Activated naive CD4-positive, alpha-beta T cell treated with anti-CD3 and anti-CD28 coated beads for 36 hours (primary cell): Measurements from ENCODE around the gene DNTT. TPM values are rescaled to one million over a fixed set of nuclear protein-coding genes. Genes with fewer than 3 reads are reported as not detected.

Source experiments
- CTCF ChIA-PET: fragments of 350-600 bp; sonication (Branson Sonifier 250); formaldehyde crosslinking; loops from one replicate; lab custom pipeline; 2021; ENCODE audit warnings: antibody characterized with exemption; lab: Charles Lee
- DNase-seq: peaks from one replicate; pipeline ENCODE4 v3.0.0-alpha.2; 2020
- H3K27ac Mint-ChIP-seq: one replicate; pipeline ENCODE4 v1.8.0; 2021; ENCODE audit warnings: mild to moderate bottlenecking, mixed read lengths
- H3K27me3 Mint-ChIP-seq: one replicate; pipeline ENCODE4 v1.8.0; 2021; ENCODE audit warnings: low read depth, mixed read lengths
- H3K36me3 Mint-ChIP-seq: one replicate; pipeline ENCODE4 v1.8.0; 2021; ENCODE audit warnings: low read depth, mixed read lengths
- H3K4me1 Mint-ChIP-seq: one replicate; pipeline ENCODE4 v1.8.0; 2021; ENCODE audit warnings: low read depth, mixed read lengths
- H3K4me3 Mint-ChIP-seq: one replicate; pipeline ENCODE4 v1.8.0; 2021; ENCODE audit warnings: mild to moderate bottlenecking, moderate library complexity, mixed read lengths
- H3K9me3 Mint-ChIP-seq: one replicate; pipeline ENCODE4 v1.8.0; 2021; ENCODE audit warnings: mixed read lengths
- intact Hi-C: fragments of 100-400 bp; cut with micrococcal nuclease; formaldehyde crosslinking; loops from one replicate; pipeline ENCODE4 v1.15.1; 2023
- total RNA-seq, 2 experiments: library from RNA; stranded (reverse); gene quantifications; one replicate each; pipeline ENCODE4 v1.2.3, GENCODE V29; 2021

The DNTT gene
- total RNA-seq, 2 experiments from 2014 or later = 0.10 TPM; not detected in 1

- no peaks in the 10 kb centered on the region for H3K36me3 Mint-ChIP-seq
- no peak overlapping the region for H3K27ac Mint-ChIP-seq
- DNase-seq = no peak
- no peaks in the 10 kb centered on the region for H3K4me1 Mint-ChIP-seq
- CTCF ChIA-PET = interaction anchor here (1.1 to 1.6 kb wide), 4 partner anchors 14 to 91 kb away, joined by 3 to 9 read pairs (median 8); no protein-coding TSS in a partner anchor
- H3K9me3 Mint-ChIP-seq = no peaks in the 10 kb centered on the region
- peaks cover 12% of the 10 kb centered on the region for H3K27me3 Mint-ChIP-seq
- intact Hi-C loops = no loop called here
- no peak overlapping the region for H3K4me3 Mint-ChIP-seq
Observed at GRCh38 chr10:96319754-96320474, 15.7 kb downstream of the DNTT start.

GRCh38 chr10:96321822-96322221, 17.6 kb downstream of the DNTT start:
- CTCF ChIA-PET = interaction anchor here (1.6 to 2.2 kb wide), 2 partner anchors 13 to 92 kb away, joined by 7 to 11 read pairs; no protein-coding TSS in a partner anchor
- peak; percentile 18 for DNase-seq
- no peaks in the 10 kb centered on the region for H3K36me3 Mint-ChIP-seq
- peaks cover 5% of the 10 kb centered on the region for H3K27me3 Mint-ChIP-seq
- H3K9me3 Mint-ChIP-seq = no peaks in the 10 kb centered on the region
- no peak overlapping the region for H3K27ac Mint-ChIP-seq
- intact Hi-C loops = no loop called here
- no peak overlapping the region for H3K4me3 Mint-ChIP-seq
- H3K4me1 Mint-ChIP-seq = peaks cover 4% of the 10 kb centered on the region

- DNase-seq = no peak
- H3K27me3 Mint-ChIP-seq = peaks cover 5% of the 10 kb centered on the region
- intact Hi-C loops = no loop called here
- peaks cover 4% of the 10 kb centered on the region for H3K4me1 Mint-ChIP-seq
- H3K27ac Mint-ChIP-seq = no peak overlapping the region
- no peak overlapping the region for H3K4me3 Mint-ChIP-seq
- no peaks in the 10 kb centered on the region for H3K36me3 Mint-ChIP-seq
- no peaks in the 10 kb centered on the region for H3K9me3 Mint-ChIP-seq
- CTCF ChIA-PET = interaction anchor here (1.6 to 2.2 kb wide), 2 partner anchors 12 to 93 kb away, joined by 7 to 11 read pairs; no protein-coding TSS in a partner anchor
Observed at GRCh38 chr10:96322275-96322674, 18.0 kb downstream of the DNTT start.

- H3K36me3 Mint-ChIP-seq = no peaks in the 10 kb centered on the region
- no peak overlapping the region for H3K27ac Mint-ChIP-seq
- peaks cover 4% of the 10 kb centered on the region for H3K4me1 Mint-ChIP-seq
- CTCF ChIA-PET = interaction anchor here (0.8 to 1.4 kb wide), 4 partner anchors 11 to 95 kb away, joined by 3 to 7 read pairs (median 3); no protein-coding TSS in a partner anchor
- H3K9me3 Mint-ChIP-seq = no peaks in the 10 kb centered on the region
- DNase-seq = peak; percentile 13
- H3K27me3 Mint-ChIP-seq = peaks cover 5% of the 10 kb centered on the region
- H3K4me3 Mint-ChIP-seq = no peak overlapping the region
- intact Hi-C loops = no loop called here
Observed at GRCh38 chr10:96324447-96324846, 20.2 kb downstream of the DNTT start.

- DNase-seq = no peak
- Mint-ChIP-seq H3K4me3 (no peak overlapping the region), H3K4me1 (peaks cover 4% of the 10 kb centered on the region), H3K9me3 (no peaks in the 10 kb centered on the region), H3K27me3 (peaks cover 5% of the 10 kb centered on the region), H3K36me3 (no peaks in the 10 kb centered on the region), H3K27ac (no peak overlapping the region)
- intact Hi-C loops = no loop called here
- CTCF ChIA-PET = interaction anchor here (1.2 kb wide), 1 partner anchor 9 kb away, joined by 6 read pairs; no protein-coding TSS in a partner anchor
Observed at GRCh38 chr10:96325719-96326373, 21.6 kb downstream of the DNTT start.

GRCh38 chr10:96327462-96327861, 23.2 kb downstream of the DNTT start:
- peaks cover 5% of the 10 kb centered on the region for H3K27me3 Mint-ChIP-seq
- H3K27ac Mint-ChIP-seq = no peak overlapping the region
- no peaks in the 10 kb centered on the region for H3K9me3 Mint-ChIP-seq
- DNase-seq = no peak
- H3K36me3 Mint-ChIP-seq = no peaks in the 10 kb centered on the region
- H3K4me3 Mint-ChIP-seq = no peak overlapping the region
- peaks cover 7% of the 10 kb centered on the region for H3K4me1 Mint-ChIP-seq
- intact Hi-C loops = no loop called here
- CTCF ChIA-PET = interaction anchor here (1.1 to 1.4 kb wide), 2 partner anchors 14 to 43 kb away, joined by 3 to 4 read pairs; no protein-coding TSS in a partner anchor

GRCh38 chr10:96333101-96333500, 28.9 kb downstream of the DNTT start:
- H3K27ac Mint-ChIP-seq = no peak overlapping the region
- H3K4me1 Mint-ChIP-seq = peaks cover 21% of the 10 kb centered on the region
- H3K9me3 Mint-ChIP-seq = no peaks in the 10 kb centered on the region
- CTCF ChIA-PET = interaction anchor here (1.6 to 3.8 kb wide), 2 partner anchors 11 to 103 kb away, joined by 5 to 27 read pairs; no protein-coding TSS in a partner anchor
- H3K27me3 Mint-ChIP-seq = peaks cover 3% of the 10 kb centered on the region
- H3K36me3 Mint-ChIP-seq = no peaks in the 10 kb centered on the region
- intact Hi-C loops = no loop called here
- no peak for DNase-seq
- no peak overlapping the region for H3K4me3 Mint-ChIP-seq

- Mint-ChIP-seq H3K9me3 (no peaks in the 10 kb centered on the region), H3K36me3 (no peaks in the 10 kb centered on the region), H3K27ac (no peak overlapping the region), H3K27me3 (peaks cover 3% of the 10 kb centered on the region), H3K4me1 (peaks cover 21% of the 10 kb centered on the region), H3K4me3 (no peak overlapping the region)
- intact Hi-C loops = no loop called here
- peak; percentile 9 for DNase-seq
- CTCF ChIA-PET = interaction anchor here (0.6 to 3.8 kb wide), 15 partner anchors 9 to 318 kb away, joined by 3 to 27 read pairs (median 5); no protein-coding TSS in a partner anchor
Observed at GRCh38 chr10:96334616-96335526, 30.6 kb downstream of the DNTT start.

GRCh38 chr10:96337106-96337505, 32.9 kb downstream of the DNTT start:
- intact Hi-C loops = no loop called here
- Mint-ChIP-seq H3K27me3 (peaks cover 3% of the 10 kb centered on the region), H3K4me1 (peaks cover 27% of the 10 kb centered on the region), H3K4me3 (no peak overlapping the region), H3K36me3 (no peaks in the 10 kb centered on the region), H3K27ac (no peak overlapping the region), H3K9me3 (no peaks in the 10 kb centered on the region)
- CTCF ChIA-PET = interaction anchor here (1.1 to 3.8 kb wide), 4 partner anchors 18 to 107 kb away, joined by 3 to 62 read pairs (median 18); no protein-coding TSS in a partner anchor
- DNase-seq = no peak

GRCh38 chr10:96338279-96338925, 34.2 kb downstream of the DNTT start:
- no peak overlapping the region for H3K27ac Mint-ChIP-seq
- CTCF ChIA-PET = interaction anchor here (0.7 to 3.2 kb wide), 9 partner anchors 9 to 321 kb away, joined by 3 to 62 read pairs (median 4); partner anchors contain the start of gene DNTT
- H3K36me3 Mint-ChIP-seq = no peaks in the 10 kb centered on the region
- peaks cover 3% of the 10 kb centered on the region for H3K27me3 Mint-ChIP-seq
- DNase-seq = no peak
- no peaks in the 10 kb centered on the region for H3K9me3 Mint-ChIP-seq
- H3K4me3 Mint-ChIP-seq = no peak overlapping the region
- H3K4me1 Mint-ChIP-seq = peaks cover 15% of the 10 kb centered on the region
- intact Hi-C loops = no loop called here

GRCh38 chr10:96339383-96339782, 35.1 kb downstream of the DNTT start:
- H3K9me3 Mint-ChIP-seq = no peaks in the 10 kb centered on the region
- H3K4me3 Mint-ChIP-seq = no peak overlapping the region
- H3K27me3 Mint-ChIP-seq = no peaks in the 10 kb centered on the region
- CTCF ChIA-PET = interaction anchor here (0.7 to 3.2 kb wide), 9 partner anchors 31 to 781 kb away, joined by 3 to 62 read pairs (median 4); partner anchors contain the start of gene DNTT
- no peak for DNase-seq
- intact Hi-C loops = no loop called here
- no peak overlapping the region for H3K27ac Mint-ChIP-seq
- H3K36me3 Mint-ChIP-seq = no peaks in the 10 kb centered on the region
- H3K4me1 Mint-ChIP-seq = peaks cover 8% of the 10 kb centered on the region
